Omental fat pad (tissue), 4 donors: ENCODE measurements around the gene VDAC2. TPM values are rescaled to one million over a fixed set of nuclear protein-coding genes. Genes with fewer than 3 reads are reported as not detected.

ENCODE experiments used
- ATAC-seq: fragments of 150-250 bp; one replicate; pipeline ENCODE4 v1.9.1; 2016; ENCODE audit warnings: mild to moderate bottlenecking, moderate library complexity; ENCODE audit not compliant: low FRiP score
- DNase-seq: peaks from one replicate; pipeline ENCODE4 v3.0.0-alpha.2; 2019; ENCODE audit warnings: low spot score
- CTCF ChIP-seq, 3 donors: fragments of 450-650 bp; IDR thresholded peaks; one replicate each; pipeline ENCODE4 v1.5.1; 2016 to 2017; ENCODE audit warnings: antibody characterized with exemption in 3 of 3, mild to moderate bottlenecking in 3 of 3, moderate library complexity in 2 of 3
- total RNA-seq, 4 donors: library from RNA; depleted of rRNA; stranded (reverse); fragments of >200 nt; gene quantifications; one replicate each; pipeline ENCODE4 v1.1.0, GENCODE V29; 2016

VDAC2 gene
- total RNA-seq, 4 donors from 2014 or later, result 111 to 143 (median 131) TPM

- TF ChIP-seq CTCF (IDR thresholded peaks at IDR 0.05), result no peak
- DNase-seq, result no peak
- no peak for ATAC-seq
These were observed 35.0 kb downstream of the VDAC2 start for GRCh38 chr10:75245354-75246250.

DNA sequence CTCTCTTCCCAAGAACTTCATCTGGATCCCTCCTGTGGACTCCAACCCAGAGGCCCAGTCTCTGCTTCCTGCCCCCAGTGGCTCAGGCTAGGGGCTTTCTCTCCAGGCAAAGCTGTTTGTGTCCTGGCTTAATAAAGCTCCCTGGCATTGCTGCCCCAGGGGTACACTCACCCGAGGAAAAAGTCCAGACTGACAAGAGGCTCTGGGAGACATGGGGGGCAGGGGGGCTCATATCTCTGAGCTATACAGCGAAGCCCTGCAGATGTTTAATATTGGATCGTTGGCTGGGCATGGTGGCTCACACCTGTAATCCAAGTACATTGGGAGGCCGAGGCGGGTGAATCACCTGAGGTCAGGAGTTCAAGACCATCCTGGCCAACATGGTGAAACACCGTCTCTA, 35.9 kb downstream of the VDAC2 start:
- no peak for DNase-seq
- no peak for ATAC-seq
- TF ChIP-seq CTCF (IDR thresholded peaks at IDR 0.05), result no peak

- no peak for TF ChIP-seq CTCF (IDR thresholded peaks at IDR 0.05)
- ATAC-seq (no peak), DNase-seq (no peak)
These were observed 37.2 kb downstream of the VDAC2 start for GRCh38 chr10:75247797-75248196.

DNA sequence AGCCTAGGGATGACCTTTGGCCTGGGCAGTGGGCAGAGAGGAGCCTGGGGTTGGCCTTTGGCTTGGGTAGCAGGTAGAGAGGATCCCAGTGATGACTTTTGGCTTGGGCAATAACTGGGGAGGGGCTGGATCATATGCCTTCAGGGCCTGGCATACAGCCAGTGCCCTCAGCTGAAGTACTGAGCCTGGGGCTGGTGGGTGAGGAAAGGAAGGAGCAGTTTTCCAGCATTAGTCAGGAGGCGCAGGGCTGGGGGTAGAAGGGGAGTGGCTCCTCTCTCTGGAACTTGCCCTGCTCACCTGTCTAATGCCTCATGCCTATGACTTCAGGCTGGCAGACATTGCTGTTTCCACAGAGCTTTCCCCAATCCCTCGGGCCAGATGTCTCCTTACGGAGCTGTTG, 40.3 kb downstream of the VDAC2 start:
- TF ChIP-seq CTCF (IDR thresholded peaks at IDR 0.05), result no peak
- ATAC-seq (no peak), DNase-seq (no peak)

DNA sequence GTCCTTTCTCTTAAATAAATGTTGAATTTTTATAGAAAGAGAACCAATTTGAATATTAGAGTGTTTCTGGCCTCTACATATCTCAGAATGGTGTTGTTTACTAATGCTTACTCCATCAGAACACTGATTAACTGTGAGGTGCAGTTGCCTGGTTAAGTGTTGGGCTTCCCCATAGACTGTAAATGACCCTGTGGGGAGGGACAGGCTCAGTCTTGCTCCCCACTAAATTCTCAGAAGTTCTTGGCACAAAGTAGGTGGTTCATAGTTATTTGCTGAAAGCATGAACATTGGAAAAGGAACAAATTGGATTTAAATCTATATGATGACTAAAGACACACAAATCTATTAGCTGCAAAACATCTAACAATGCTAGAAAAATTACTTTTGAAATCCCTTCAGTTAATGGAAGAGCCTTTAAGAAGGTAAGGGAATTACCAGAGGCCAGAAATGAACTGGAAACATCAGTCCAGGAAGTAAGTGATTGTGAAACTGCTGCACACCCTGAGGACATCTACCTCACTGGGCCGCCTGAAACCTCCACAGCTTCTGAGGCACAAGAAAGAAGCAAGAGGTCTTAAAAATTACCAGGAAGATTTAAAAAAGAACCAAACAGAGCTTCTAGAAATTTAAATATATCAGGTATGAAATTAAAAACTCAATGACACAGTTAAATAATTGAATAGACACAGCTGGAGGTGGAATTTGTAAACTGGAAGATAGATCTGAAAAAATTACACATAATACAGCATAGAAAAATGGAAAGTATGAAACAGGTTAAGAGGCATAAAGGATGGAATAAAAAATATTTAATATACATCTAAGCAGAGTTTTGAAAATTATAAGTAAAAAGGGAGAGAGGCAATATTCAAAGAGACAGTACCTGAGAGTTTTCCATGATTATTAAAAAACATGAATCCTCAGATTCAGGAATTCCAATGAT, 43.0 kb downstream of the VDAC2 start:
- TF ChIP-seq CTCF (IDR thresholded peaks at IDR 0.05), result no peak
- no peak for ATAC-seq
- no peak for DNase-seq

DNA sequence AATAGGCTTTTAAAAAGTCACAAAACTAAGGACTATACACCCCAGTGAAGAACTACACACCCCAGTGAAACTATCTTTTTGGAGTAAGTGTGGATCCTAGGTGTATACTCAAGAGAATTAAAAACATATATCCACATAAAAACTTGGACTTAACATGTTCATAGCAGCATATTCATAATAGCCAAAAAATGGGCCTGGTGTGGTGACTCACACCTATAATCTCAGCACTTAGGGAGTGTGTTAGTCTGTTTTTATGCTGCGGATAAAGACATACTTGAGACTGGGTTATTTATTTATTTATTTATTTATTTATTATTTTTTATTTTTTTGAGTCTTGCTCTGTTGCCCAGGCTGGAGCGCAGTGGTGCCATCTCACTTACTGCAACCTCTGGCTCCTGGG, 44.1 kb downstream of the VDAC2 start:
- ATAC-seq (no peak), DNase-seq (no peak)
- no peak for TF ChIP-seq CTCF (IDR thresholded peaks at IDR 0.05)
